HEK293 (cell line): Measurements from ENCODE around the gene PDE4D.

Experiments used
- CTCF ChIA-PET: fragments of 350-600 bp; formaldehyde crosslinking; extraction: SDS; loops from one replicate; lab custom pipeline; 2021; ENCODE audit warnings: antibody characterized with exemption; lab: Yijun Ruan, JAX
- POLR2A ChIA-PET: fragments of 300-600 bp; formaldehyde crosslinking; extraction: SDS; loops from one replicate; lab custom pipeline; 2020; ENCODE audit warnings: antibody characterized with exemption, inconsistent platforms; lab: Yijun Ruan, JAX
- H3K27ac ChIP-seq: fragments of 200-500 bp; sonication (Bioruptor generic); 2 replicates; pipeline ENCODE4 v1.5.1; 2014; ENCODE audit warnings: low read depth, low read length, control low read depth, inconsistent platforms; ENCODE audit errors: extremely low read depth
- H3K36me3 ChIP-seq, 2 experiments: fragments of 200-500 bp in 1 of 2; sonication (Bioruptor generic) in 1 of 2; 1 replicate in 1 of 2; 2 replicates in 1 of 2; pipeline ENCODE4 v1.5.1; 2014 to 2017; ENCODE audit warnings: inconsistent platforms in 2 of 2, low read length in 2 of 2; ENCODE audit not compliant: control insufficient read depth in 2 of 2, insufficient read depth in 1 of 2
- H3K4me1 ChIP-seq: fragments of 200-500 bp; sonication (Bioruptor generic); 2 replicates; pipeline ENCODE4 v1.5.1; 2014; ENCODE audit warnings: mild to moderate bottlenecking, low read length, inconsistent platforms; ENCODE audit not compliant: control insufficient read depth, insufficient read depth
- H3K4me3 ChIP-seq: 2 replicates; pipeline ENCODE4 v1.5.1; 2011; ENCODE audit warnings: low read depth, mild to moderate bottlenecking, control low read depth, low read length, moderate library complexity
- H3K9me3 ChIP-seq: fragments of 200-500 bp; sonication (Bioruptor generic); 2 replicates; pipeline ENCODE4 v1.5.1; 2014; ENCODE audit warnings: low read depth, low read length, inconsistent platforms; ENCODE audit not compliant: control insufficient read depth, insufficient read depth
- BCL11A ChIP-seq: fragments of 450-650 bp; formaldehyde crosslinking; IDR thresholded peaks from 2 replicates; pipeline ENCODE4 v1.5.1; 2016; ENCODE audit warnings: low read depth, missing biosample characterization, missing genetic modification characterization
- EGR2 ChIP-seq: fragments of 450-650 bp; formaldehyde crosslinking; IDR thresholded peaks from 2 replicates; pipeline ENCODE4 v1.5.1; 2016; ENCODE audit warnings: low read depth, missing biosample characterization, missing genetic modification characterization
- GLIS2 ChIP-seq: fragments of 450-650 bp; formaldehyde crosslinking; IDR thresholded peaks from 2 replicates; pipeline ENCODE4 v1.5.1; 2016; ENCODE audit warnings: missing biosample characterization, missing genetic modification characterization
- MEIS1 ChIP-seq: sonication (generic); formaldehyde crosslinking; IDR thresholded peaks from 2 replicates; pipeline ENCODE4 v1.8.1; 2022; ENCODE audit warnings: missing genetic modification reagents, mild to moderate bottlenecking, borderline replicate concordance
- PRDM1 ChIP-seq: fragments of 450-650 bp; formaldehyde crosslinking; IDR thresholded peaks from 2 replicates; pipeline ENCODE4; 2016; ENCODE audit warnings: missing biosample characterization, missing genetic modification characterization
- PRDM6 ChIP-seq: fragments of 450-650 bp; formaldehyde crosslinking; IDR thresholded peaks from 2 replicates; pipeline ENCODE4 v1.5.1; 2017; ENCODE audit warnings: missing biosample characterization, missing genetic modification characterization
- ZFP41 ChIP-seq: fragments of 450-650 bp; formaldehyde crosslinking; IDR thresholded peaks from 2 replicates; pipeline ENCODE4 v1.5.1; 2016; ENCODE audit warnings: missing biosample characterization, missing genetic modification characterization, borderline replicate concordance
- ZFP69B ChIP-seq: fragments of 450-650 bp; formaldehyde crosslinking; IDR thresholded peaks from 2 replicates; pipeline ENCODE4 v1.5.1; 2016; ENCODE audit warnings: missing biosample characterization, missing genetic modification characterization
- ZNF112 ChIP-seq: fragments of 450-650 bp; formaldehyde crosslinking; IDR thresholded peaks from 2 replicates; pipeline ENCODE4 v1.5.0; 2017; ENCODE audit warnings: missing biosample characterization, missing genetic modification characterization
- ZNF114 ChIP-seq: fragments of 450-650 bp; formaldehyde crosslinking; IDR thresholded peaks from 2 replicates; pipeline ENCODE4 v1.5.0; 2017; ENCODE audit warnings: missing biosample characterization, missing genetic modification characterization
- ZNF133 ChIP-seq: fragments of 450-650 bp; formaldehyde crosslinking; IDR thresholded peaks from 2 replicates; pipeline ENCODE4 v1.5.1; 2016; ENCODE audit warnings: missing biosample characterization, missing genetic modification characterization
- ZNF138 ChIP-seq: fragments of 450-650 bp; formaldehyde crosslinking; IDR thresholded peaks from 2 replicates; pipeline ENCODE4 v1.5.1; 2016; ENCODE audit warnings: missing biosample characterization, missing genetic modification characterization, borderline replicate concordance
- ZNF148 ChIP-seq: fragments of 450-650 bp; formaldehyde crosslinking; IDR thresholded peaks from 2 replicates; pipeline ENCODE4 v1.5.0; 2017; ENCODE audit warnings: missing biosample characterization, missing genetic modification characterization, borderline replicate concordance
- ZNF184 ChIP-seq: fragments of 450-650 bp; IDR thresholded peaks from 2 replicates; pipeline ENCODE4 v1.5.1; 2018; ENCODE audit warnings: missing biosample characterization, mild to moderate bottlenecking, missing genetic modification characterization
- ZNF324 ChIP-seq: fragments of 450-650 bp; formaldehyde crosslinking; IDR thresholded peaks from 2 replicates; pipeline ENCODE4 v1.5.1; 2016; ENCODE audit warnings: missing biosample characterization, missing genetic modification characterization
- ZNF558 ChIP-seq: fragments of 450-650 bp; formaldehyde crosslinking; IDR thresholded peaks from 2 replicates; pipeline ENCODE4 v1.5.1; 2016; ENCODE audit warnings: missing biosample characterization, missing genetic modification characterization
- ZNF571 ChIP-seq: fragments of 450-650 bp; formaldehyde crosslinking; IDR thresholded peaks from 2 replicates; pipeline ENCODE4 v1.5.0; 2017; ENCODE audit warnings: missing biosample characterization, missing genetic modification characterization
- ZNF623 ChIP-seq: fragments of 450-650 bp; formaldehyde crosslinking; IDR thresholded peaks from 2 replicates; pipeline ENCODE4 v1.5.1; 2016; ENCODE audit warnings: missing biosample characterization, missing genetic modification characterization
- ZNF707 ChIP-seq: fragments of 450-650 bp; formaldehyde crosslinking; IDR thresholded peaks from 2 replicates; pipeline ENCODE4 v1.5.1; 2016; ENCODE audit warnings: missing biosample characterization, missing genetic modification characterization
- ZNF768 ChIP-seq: fragments of 450-650 bp; formaldehyde crosslinking; IDR thresholded peaks from 2 replicates; pipeline ENCODE4 v1.5.1; 2018; ENCODE audit warnings: missing biosample characterization, mild to moderate bottlenecking, missing genetic modification characterization
- ZNF837 ChIP-seq: fragments of 450-650 bp; formaldehyde crosslinking; IDR thresholded peaks from 2 replicates; pipeline ENCODE4 v1.5.1; 2016; ENCODE audit warnings: missing biosample characterization, missing genetic modification characterization
- ZSCAN23 ChIP-seq: fragments of 450-650 bp; formaldehyde crosslinking; IDR thresholded peaks from 2 replicates; pipeline ENCODE4 v1.5.1; 2016; ENCODE audit warnings: missing biosample characterization, missing genetic modification characterization
- ZSCAN4 ChIP-seq: fragments of 450-650 bp; formaldehyde crosslinking; IDR thresholded peaks from 2 replicates; pipeline ENCODE4 v1.5.1; 2017; ENCODE audit warnings: missing biosample characterization, missing genetic modification characterization
- TF ChIP-seq, protein P1 (sequence below): fragments of 450-650 bp; formaldehyde crosslinking; IDR thresholded peaks from 2 replicates; pipeline ENCODE4; 2016; ENCODE audit warnings: missing biosample characterization, missing genetic modification characterization

Gene PDE4D

GRCh38 chr5:59091965-59092364 lies 801.6 kb downstream of the PDE4D start:
- TF ChIP-seq ZNF837 (tag by site-specific recombination) (no peak), ZNF324 (no peak), ZNF707 (tag by site-specific recombination) (no peak), ZNF133 (tag by site-specific recombination) (no peak), MEIS1 (no peak), ZSCAN4 (tag by site-specific recombination) (no peak), ZNF571 (tag by site-specific recombination) (no peak), ZNF112 (tag by site-specific recombination) (no peak), GLIS2 (tag by site-specific recombination) (no peak), ZNF184 (tag by site-specific recombination) (no peak), ZNF623 (tag by site-specific recombination) (no peak), ZFP69B (tag by site-specific recombination) (no peak), ZNF138 (tag by site-specific recombination) (no peak), ZSCAN23 (tag by site-specific recombination) (no peak), EGR2 (tag by site-specific recombination) (no peak), PRDM1 (tag by site-specific recombination) (no peak)
- Histone ChIP-seq H3K36me3 (no peaks in the 10 kb centered on the region), H3K27ac (no peak overlapping the region), H3K9me3 (no peaks in the 10 kb centered on the region), H3K4me1 (peaks cover 11% of the 10 kb centered on the region), H3K4me3 (no peak overlapping the region)
- POLR2A ChIA-PET: no interaction called here
- CTCF ChIA-PET: no interaction called here

GRCh38 chr5:59090323-59090722 lies 803.2 kb downstream of the PDE4D start:
- ChIA-PET POLR2A (no interaction called here), CTCF (no interaction called here)
- TF ChIP-seq ZNF114 (tag by site-specific recombination): no peak
- TF ChIP-seq ZFP41 (tag by site-specific recombination): no peak
- TF ChIP-seq ZNF148 (tag by site-specific recombination): no peak
- TF ChIP-seq PRDM6: no peak
- TF ChIP-seq, protein P1, sequence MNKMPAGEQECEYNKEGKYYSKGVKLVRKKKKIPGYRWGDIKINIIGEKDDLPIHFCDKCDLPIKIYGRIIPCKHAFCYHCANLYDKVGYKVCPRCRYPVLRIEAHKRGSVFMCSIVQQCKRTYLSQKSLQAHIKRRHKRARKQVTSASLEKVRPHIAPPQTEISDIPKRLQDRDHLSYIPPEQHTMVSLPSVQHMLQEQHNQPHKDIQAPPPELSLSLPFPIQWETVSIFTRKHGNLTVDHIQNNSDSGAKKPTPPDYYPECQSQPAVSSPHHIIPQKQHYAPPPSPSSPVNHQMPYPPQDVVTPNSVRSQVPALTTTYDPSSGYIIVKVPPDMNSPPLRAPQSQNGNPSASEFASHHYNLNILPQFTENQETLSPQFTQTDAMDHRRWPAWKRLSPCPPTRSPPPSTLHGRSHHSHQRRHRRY (tag by site-specific recombination): no peak
- TF ChIP-seq ZNF558: no peak
- TF ChIP-seq ZNF768: no peak
- no peak for TF ChIP-seq BCL11A (tag by site-specific recombination)
- no peak for TF ChIP-seq ZNF837 (tag by site-specific recombination)

More at GRCh38 chr5:59090323-59090722, 803.2 kb downstream of the PDE4D start:
- no peaks in the 10 kb centered on the region for H3K36me3 ChIP-seq
- peaks cover 11% of the 10 kb centered on the region for H3K4me1 ChIP-seq
- no peak overlapping the region for H3K4me3 ChIP-seq
- H3K27ac ChIP-seq: no peak overlapping the region
- no peaks in the 10 kb centered on the region for H3K9me3 ChIP-seq
